Measurements from ENCODE around the gene LIX1L. TPM values are rescaled to one million over a fixed set of nuclear protein-coding genes. Genes with fewer than 3 reads are reported as not detected.
A peak's percentile ranks its signal among the peaks of the same experiment; 100 is the strongest.

LIX1L gene
- total RNA-seq (2014; rRNA removed; shearing (Covaris generic)), result 45.1 and 49.7 TPM in 2 replicates
- 92.9 and 93.2 TPM in 2 replicates for polyA plus RNA-seq (2015; cell fraction: cytosol; rRNA removed)
- 20.2 and 22.5 TPM in 2 replicates for polyA plus RNA-seq (2015; cell fraction: nucleus; rRNA removed)

DNA sequence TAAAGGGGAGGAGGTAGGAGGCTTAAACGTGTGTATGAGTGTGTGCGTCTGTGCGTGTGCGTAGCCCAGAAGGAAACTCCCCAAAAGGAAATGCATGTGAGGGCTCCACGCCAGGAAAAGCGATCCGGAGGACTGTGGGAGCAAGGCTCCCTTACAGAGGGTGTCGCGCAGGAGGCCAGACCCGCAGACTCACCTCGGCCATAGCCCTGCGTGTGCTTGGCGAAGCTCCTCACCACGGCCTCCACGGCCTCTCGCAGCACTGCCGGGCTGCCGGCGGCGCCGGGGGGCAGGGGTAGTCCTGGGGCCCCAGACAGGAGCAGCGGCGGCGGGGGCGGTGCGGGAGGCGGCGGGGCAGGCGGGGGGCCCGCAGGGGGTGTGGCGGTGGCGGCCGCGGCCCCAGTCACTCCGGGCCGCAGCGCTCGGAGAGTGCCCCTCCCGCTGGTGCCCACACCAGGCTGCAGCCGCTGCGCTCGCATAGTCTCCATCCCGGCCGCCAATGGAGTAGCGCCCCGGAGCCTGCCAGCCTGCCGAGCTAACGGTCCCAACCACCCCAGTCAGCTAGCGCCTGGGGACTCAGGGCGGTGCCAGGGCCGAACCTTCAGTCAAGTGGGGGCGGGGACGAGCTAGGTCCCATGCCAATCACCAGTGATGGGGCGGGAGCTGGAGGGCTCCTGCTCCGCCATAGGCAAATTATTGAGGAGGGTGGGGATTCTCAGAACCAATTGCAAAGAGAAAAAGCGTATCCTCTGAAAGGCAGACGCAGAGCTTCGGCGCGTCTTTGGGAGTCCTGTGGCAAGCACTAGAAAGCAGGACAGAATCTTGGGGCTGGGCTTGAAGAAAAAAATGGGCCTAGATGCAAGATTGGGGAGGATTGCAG is at the start of gene LIX1L:
Gene LIX1L (minus strand): TSS at position 575 of the 877 bp plus-strand sequence. CDS start 90 bp downstream, at position 485.
- in situ Hi-C loops (cut with HindIII; ENCODE audit: low pct_unique_long_range_greater_than_20kb, low sequenced_read_pairs), result no loop called here
- peak; percentile 100 for DNase-seq (ENCODE audit: low read depth, low spot score)

DNA sequence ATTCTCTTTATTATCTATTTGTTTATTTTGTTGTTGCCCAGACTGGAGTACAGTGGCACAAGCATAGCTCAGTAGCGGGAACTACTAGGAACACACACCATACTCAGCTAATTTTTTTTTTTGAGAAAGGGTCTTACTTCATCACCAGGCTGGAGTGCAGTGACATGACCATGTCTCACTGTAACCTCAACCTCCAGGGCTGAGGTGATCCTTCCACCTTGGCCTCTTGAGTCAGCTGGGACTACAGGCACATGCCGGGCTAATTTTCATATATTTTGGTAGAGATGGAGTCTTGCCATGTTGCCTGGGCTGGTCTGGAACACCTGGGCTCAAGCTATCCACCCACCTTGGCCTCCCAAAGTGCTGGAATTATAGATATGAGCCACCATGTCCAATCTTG is 43.9 kb upstream of the LIX1L start:
- in situ Hi-C loops (cut with HindIII; ENCODE audit: low pct_unique_long_range_greater_than_20kb, low sequenced_read_pairs), result no loop called here
- DNase-seq (ENCODE audit: low read depth, low spot score), result no peak

DNA sequence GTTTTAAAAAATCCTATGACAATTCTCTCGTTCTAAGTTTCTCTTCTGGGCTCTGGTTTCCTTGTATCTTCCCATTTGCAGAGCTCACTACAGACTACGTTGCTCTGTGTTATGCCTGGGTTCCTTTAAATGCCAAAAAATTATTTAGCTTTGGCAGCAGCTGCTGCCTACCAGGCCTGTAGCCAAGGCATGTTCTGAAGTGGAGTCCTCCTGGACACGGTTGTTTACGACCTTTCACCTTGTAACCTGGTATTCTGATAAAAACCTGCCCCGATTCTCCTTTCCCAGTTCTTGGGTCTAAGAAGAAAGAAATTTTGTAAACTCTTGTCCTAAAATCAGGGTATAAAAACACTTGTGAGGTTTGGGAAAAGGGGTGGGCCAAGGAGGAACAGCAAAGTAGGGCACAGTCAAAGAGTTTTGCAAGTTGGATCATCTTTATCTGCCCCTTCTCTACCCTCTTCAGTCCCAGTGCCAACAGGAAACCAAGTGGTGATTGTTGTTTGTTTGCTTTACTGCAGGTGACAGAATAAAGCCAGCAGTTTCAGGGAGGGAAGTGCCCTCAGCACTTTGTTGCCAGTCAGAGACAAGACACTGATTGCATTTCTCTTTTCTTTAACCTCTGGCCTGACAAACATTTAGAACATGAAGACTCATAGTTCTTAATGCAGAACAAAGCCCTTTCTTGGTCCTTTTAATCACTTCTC is 41.7 kb upstream of the LIX1L start:
- in situ Hi-C loops (cut with HindIII; ENCODE audit: low pct_unique_long_range_greater_than_20kb, low sequenced_read_pairs), result no loop called here
- DNase-seq (ENCODE audit: low read depth, low spot score), result no peak

DNA sequence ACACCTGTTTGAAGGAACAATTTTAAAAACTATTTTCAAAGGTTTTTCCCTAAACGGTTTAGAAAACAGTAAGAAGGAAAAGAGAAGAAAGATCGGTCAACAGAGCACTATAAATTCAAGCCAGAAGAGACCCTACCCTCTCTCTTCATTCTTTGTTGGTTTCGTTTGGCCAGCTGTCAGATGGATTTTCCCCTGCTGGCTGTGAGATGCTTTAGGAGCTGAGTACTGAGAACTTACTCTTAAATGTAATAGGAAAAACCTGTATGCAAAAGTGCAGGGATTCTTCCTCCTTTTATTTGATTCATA is 39.9 kb upstream of the LIX1L start:
- in situ Hi-C loops (cut with HindIII; ENCODE audit: low pct_unique_long_range_greater_than_20kb, low sequenced_read_pairs), result no loop called here
- DNase-seq (ENCODE audit: low read depth, low spot score), result no peak

DNA sequence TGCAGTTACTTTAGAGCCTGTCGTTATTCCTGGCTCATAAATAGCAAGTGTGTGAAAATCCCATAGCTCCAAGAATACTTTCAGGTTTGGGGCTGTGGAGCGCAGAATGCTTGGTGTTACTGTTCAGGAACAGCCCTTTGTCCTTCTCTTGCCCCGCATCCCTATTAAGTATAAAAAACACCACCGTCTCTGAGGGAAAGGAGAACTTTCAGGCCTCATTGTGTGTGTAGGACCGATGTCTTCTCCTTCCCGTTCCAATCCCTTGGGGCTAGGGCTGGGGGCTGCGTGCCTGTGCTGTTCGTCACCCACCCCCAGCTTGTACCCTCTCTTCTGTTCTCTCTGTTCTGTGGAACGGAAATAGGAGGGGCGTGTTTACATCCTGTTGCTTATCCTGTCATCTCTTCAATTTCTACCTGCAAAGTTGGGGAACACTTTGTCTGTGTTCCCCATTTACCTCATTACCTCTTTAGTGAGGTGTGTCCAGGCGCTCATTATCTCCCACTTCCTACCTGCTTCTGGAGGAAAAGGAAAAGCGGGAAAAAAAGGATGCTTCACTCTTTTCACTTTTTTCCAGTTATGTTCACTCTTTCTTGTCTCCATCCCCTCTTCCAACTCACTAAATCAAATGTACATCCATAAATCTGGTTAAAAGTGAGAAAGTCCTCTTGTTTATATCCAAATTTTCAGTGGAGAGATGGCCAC is 39.4 kb upstream of the LIX1L start:
- no peak for DNase-seq (ENCODE audit: low read depth, low spot score)
- in situ Hi-C loops (cut with HindIII; ENCODE audit: low pct_unique_long_range_greater_than_20kb, low sequenced_read_pairs), result no loop called here

DNA sequence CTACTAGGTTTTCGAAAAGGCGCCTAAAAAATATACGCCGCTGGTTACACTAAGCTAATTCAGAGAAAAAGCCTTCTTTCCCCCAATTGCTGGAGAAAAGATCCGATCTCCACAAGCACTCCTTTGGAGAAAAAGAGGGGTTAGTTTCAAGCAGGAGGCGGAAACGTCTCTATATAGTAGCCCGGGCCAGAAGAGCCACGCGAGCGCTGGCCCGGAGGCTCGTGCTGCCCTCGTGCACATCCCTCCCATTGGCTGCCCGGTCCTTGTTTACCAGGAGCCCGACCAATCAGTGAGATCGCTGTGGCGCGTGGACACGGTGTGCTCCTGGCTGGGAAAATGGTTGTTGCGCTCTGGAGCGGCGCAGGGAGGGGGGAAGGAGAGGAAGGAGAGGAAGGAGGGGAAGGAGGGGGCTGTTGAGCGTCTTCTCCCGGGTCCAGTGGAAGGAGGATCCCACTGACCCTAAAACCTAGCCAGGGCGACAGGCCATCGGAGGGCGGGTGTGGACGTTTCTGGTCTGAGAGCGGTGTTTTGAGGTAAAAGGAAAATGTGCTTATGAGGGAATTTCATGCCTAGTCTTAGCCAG is 38.7 kb upstream of the LIX1L start, which contains the start of gene TXNIP:
Gene TXNIP (minus strand): TSS at position 147 of the 583 bp plus-strand sequence. CDS start 313 bp downstream, outside the sequence.
- in situ Hi-C loops (cut with HindIII; ENCODE audit: low pct_unique_long_range_greater_than_20kb, low sequenced_read_pairs), result no loop called here
- DNase-seq (ENCODE audit: low read depth, low spot score), result peak; percentile 99

DNA sequence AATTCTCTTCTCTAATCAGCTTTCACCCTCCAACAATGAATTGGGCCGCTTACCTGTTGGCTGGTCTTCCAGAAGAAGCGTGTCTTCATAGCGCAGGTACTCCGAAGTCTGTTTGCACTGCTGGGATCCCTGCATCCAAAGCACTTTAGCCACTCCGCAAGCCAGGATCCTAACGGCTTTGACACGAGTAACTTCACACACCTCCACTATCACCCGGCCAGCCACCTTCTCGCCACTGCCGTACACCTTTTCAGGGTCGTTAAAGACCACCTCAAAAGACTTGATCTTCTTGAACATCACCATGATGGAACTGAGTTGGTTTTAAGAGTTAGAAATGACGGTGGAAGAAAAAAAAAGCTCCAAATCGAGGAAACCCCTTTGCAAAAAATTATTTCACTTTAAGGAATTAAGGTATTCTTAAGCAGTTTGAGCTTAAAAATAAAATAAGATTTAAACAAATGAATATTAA is 38.2 kb upstream of the LIX1L start:
- DNase-seq (ENCODE audit: low read depth, low spot score), result no peak
- in situ Hi-C loops (cut with HindIII; ENCODE audit: low pct_unique_long_range_greater_than_20kb, low sequenced_read_pairs), result no loop called here

GRCh38 chr1:145995148-145995881 is 37.5 kb upstream of the LIX1L start:
- in situ Hi-C loops (cut with HindIII; ENCODE audit: low pct_unique_long_range_greater_than_20kb, low sequenced_read_pairs), result no loop called here
- no peak for DNase-seq (ENCODE audit: low read depth, low spot score)

DNA sequence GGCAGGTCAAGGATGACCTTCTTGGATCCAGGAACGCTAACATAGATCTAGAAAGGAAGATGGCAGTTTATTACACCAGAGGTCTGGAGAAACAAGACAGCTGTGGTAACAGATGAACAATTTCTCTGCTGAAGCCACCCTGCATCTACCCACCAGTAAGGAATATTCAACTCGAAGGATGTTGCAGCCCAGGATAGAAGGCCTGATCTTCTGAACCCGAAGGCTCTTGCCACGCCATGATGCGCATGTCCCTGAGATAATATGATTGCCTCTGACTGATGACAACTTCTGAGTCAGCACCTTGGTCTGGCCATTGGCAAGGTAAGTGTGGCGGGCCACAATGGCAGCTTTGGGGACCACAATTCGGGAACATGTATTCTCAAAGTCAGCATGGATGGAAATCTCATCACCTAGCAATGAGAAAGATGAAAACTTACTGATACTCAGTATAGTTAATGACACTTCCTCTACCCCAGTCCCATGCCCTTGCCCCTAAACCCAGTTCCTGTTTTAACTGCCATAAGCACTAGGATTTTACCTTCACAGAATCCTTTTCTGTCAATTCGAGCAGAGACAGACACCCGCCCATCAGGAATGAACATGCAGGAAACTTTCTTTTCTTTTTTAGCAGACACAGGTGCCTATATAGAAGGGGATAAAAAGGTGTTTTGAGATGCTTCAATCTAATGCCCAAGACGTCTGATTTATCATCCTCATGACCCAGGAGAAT is 36.7 kb upstream of the LIX1L start:
- in situ Hi-C loops (cut with HindIII; ENCODE audit: low pct_unique_long_range_greater_than_20kb, low sequenced_read_pairs), result no loop called here
- DNase-seq (ENCODE audit: low read depth, low spot score), result no peak

DNA sequence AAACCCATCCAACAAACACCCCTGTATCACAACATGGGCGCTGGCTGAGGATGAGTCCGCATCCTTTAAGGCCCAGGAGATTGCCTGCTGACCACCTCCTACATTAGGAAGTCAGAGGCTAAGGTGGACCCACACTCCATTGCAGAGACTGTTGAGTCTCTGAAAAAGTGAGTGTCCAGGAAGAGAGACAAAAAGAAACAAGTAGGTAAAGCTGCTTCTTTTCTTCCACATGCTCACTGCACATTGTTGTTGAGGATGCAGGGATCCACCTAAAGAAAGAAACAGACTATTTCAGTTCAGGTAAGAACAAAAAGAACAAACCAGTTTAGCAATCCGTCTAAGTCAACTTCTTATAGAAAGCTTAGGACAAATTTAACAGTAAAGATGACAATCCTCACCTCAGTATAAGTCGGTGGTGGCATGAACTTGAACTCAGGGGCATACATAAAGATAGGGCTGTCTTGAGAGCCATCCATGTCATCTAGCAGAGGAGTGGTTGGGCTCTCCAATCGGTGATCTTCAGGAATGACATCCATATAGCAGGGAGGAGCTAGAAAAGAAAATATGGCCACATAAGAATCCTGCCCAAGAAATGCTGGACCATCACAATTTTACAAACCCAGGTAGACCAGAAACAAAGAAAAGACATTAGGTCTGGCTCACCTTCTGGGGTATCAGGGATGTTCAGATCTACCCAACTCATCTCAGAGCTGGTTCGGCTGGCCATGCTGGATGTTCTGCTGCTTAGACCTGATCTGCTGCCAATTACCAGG is 36.0 kb upstream of the LIX1L start:
- DNase-seq (ENCODE audit: low read depth, low spot score), result no peak
- in situ Hi-C loops (cut with HindIII; ENCODE audit: low pct_unique_long_range_greater_than_20kb, low sequenced_read_pairs), result no loop called here

- no peak for DNase-seq (ENCODE audit: low read depth, low spot score)
- in situ Hi-C loops (cut with HindIII; ENCODE audit: low pct_unique_long_range_greater_than_20kb, low sequenced_read_pairs), result no loop called here
Observed at GRCh38 chr1:145992958-145993617, 35.3 kb upstream of the LIX1L start.

DNA sequence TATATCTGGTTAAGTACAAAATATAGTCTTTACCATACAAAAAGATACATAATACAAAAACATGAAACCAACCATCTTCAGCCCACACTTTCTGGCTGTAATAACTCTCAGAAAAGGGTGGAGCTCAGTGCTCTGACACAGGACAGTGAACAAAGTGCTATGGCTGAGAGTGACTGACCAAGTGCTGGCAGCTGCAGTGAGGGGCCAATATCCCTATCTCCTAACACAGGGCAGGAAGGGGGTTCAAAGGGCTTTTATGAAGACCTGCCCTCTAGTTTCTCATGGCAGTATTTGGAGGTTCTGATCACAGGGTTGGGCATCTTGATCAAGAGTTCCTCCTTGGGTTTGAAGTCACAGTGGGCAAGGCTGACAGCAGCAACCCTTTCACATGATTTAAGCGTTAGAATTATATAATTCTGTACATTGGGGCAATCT is 34.7 kb upstream of the LIX1L start:
- DNase-seq (ENCODE audit: low read depth, low spot score), result no peak
- in situ Hi-C loops (cut with HindIII; ENCODE audit: low pct_unique_long_range_greater_than_20kb, low sequenced_read_pairs), result no loop called here

DNA sequence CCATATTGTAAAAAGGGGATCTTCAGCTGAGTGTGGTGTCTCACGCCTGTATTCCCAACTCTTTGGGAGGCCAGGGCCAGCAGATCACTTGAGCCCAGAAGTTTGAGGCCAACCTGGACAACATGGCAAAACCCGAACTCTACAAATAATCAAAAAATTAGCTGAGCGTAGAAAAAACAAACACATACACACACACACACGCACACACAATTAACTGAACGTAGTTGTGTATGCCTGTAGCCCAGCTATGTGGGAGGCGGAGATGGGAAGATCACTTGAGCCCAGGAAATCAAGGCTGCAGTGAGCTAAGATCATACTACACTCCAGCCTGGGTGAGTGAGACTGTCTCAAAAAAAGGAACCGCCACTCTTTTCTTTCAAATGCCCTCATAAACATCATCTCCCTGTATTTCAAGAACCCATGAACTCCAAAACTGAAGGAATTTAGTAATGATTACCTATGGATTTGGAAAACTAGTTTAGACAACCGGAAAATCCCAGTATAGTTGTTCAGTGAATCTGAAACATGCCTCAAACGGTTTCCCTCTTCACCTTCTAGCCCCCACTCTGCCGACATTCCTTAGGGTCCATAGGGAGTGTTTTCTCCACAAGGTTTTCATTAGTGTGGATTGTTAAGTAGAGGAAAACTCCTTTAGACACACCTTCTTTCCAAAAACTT is 34.1 kb upstream of the LIX1L start:
- in situ Hi-C loops (cut with HindIII; ENCODE audit: low pct_unique_long_range_greater_than_20kb, low sequenced_read_pairs), result no loop called here
- no peak for DNase-seq (ENCODE audit: low read depth, low spot score)

- no peak for DNase-seq (ENCODE audit: low read depth, low spot score)
- in situ Hi-C loops (cut with HindIII; ENCODE audit: low pct_unique_long_range_greater_than_20kb, low sequenced_read_pairs), result no loop called here
Observed at GRCh38 chr1:145990249-145990855, 32.5 kb upstream of the LIX1L start.
